HUES48 (cell line): ENCODE data around the gene CDC7.

Source experiments
- H3K27ac ChIP-seq: one replicate; pipeline ENCODE4 v1.7.0; 2013; ENCODE audit warnings: low read depth, low read length, inconsistent platforms
- H3K27me3 ChIP-seq: 2 replicates; pipeline ENCODE4 v1.6.1; 2013; ENCODE audit warnings: mild to moderate bottlenecking, low read length; ENCODE audit not compliant: control insufficient read depth, insufficient read depth
- H3K36me3 ChIP-seq: 2 replicates; pipeline ENCODE4 v1.6.1; 2013; ENCODE audit warnings: low read length; ENCODE audit not compliant: control insufficient read depth, insufficient read depth
- H3K4me1 ChIP-seq: 2 replicates; pipeline ENCODE4 v1.6.1; 2013; ENCODE audit warnings: mild to moderate bottlenecking, low read length; ENCODE audit not compliant: control insufficient read depth, insufficient read depth
- H3K4me3 ChIP-seq: 2 replicates; pipeline ENCODE4 v1.5.1; 2013; ENCODE audit warnings: mild to moderate bottlenecking, low read depth, low read length
- H3K9ac ChIP-seq: 2 replicates; pipeline ENCODE4 v1.6.1; 2013; ENCODE audit warnings: mild to moderate bottlenecking, low read depth, low read length, moderate library complexity
- H3K9me3 ChIP-seq: 2 replicates; pipeline ENCODE4 v1.6.1; 2013; ENCODE audit warnings: low read length; ENCODE audit not compliant: control insufficient read depth, insufficient read depth

CDC7 gene

DNA sequence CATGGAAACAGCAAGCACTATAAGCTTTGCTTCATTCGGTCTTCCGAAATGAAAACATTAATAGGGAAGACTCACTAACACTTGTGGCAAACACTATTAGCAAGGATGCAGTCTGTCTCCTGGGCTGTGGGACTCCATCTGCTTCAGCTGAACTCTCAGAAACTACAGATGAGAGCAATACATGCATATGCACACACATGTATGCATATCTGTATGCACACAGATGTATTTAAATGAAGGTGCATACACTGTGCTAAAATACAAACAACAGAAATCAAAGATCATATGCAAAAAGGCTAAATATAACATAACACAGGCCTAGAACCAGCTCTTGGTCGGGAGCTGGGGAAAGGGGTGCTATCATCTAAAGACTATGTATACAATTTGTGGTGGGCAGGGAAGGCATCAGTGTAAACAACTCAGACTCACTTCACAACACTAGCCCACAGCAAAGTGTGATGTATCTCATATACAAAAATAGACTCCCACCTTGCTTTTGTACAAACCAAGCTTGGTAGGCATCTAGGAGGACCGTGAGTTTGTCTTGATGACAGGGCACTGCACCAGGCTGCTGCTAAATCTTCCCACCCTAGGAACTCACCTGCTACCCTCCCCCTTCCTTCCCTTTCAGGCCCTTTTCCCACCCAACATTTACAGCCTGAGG lies 32.8 kb downstream of the CDC7 start:
- H3K9ac ChIP-seq, result no peak overlapping the region
- no peaks in the 10 kb centered on the region for H3K36me3 ChIP-seq
- no peak overlapping the region for H3K4me3 ChIP-seq
- no peak overlapping the region for H3K27ac ChIP-seq
- no peaks in the 10 kb centered on the region for H3K27me3 ChIP-seq
- H3K9me3 ChIP-seq, result no peaks in the 10 kb centered on the region
- no peaks in the 10 kb centered on the region for H3K4me1 ChIP-seq

DNA sequence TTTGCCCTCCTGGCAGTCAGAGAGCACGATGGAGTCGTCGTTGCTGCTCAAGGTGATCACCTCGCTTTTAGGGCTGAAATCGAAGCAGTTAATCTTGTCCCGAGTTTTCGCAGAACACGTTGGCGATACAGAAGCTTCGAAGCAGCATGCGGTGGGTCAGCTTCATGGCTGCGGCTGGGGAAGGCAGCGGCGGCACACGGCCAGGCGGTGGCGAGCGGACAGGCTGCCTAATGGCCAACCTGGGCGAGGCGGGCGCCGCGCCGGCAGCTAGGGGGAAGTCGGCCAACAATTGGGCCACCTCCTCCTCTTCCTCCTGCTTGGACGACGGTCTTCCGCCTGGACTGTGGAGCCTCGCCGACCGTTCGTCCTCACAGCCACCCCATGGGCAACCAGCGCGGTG lies 34.8 kb downstream of the CDC7 start:
- H3K4me1 ChIP-seq, result no peaks in the 10 kb centered on the region
- H3K4me3 ChIP-seq, result no peak overlapping the region
- H3K9ac ChIP-seq, result no peak overlapping the region
- no peaks in the 10 kb centered on the region for H3K9me3 ChIP-seq
- no peaks in the 10 kb centered on the region for H3K27me3 ChIP-seq
- H3K27ac ChIP-seq, result no peak overlapping the region
- H3K36me3 ChIP-seq, result no peaks in the 10 kb centered on the region

DNA sequence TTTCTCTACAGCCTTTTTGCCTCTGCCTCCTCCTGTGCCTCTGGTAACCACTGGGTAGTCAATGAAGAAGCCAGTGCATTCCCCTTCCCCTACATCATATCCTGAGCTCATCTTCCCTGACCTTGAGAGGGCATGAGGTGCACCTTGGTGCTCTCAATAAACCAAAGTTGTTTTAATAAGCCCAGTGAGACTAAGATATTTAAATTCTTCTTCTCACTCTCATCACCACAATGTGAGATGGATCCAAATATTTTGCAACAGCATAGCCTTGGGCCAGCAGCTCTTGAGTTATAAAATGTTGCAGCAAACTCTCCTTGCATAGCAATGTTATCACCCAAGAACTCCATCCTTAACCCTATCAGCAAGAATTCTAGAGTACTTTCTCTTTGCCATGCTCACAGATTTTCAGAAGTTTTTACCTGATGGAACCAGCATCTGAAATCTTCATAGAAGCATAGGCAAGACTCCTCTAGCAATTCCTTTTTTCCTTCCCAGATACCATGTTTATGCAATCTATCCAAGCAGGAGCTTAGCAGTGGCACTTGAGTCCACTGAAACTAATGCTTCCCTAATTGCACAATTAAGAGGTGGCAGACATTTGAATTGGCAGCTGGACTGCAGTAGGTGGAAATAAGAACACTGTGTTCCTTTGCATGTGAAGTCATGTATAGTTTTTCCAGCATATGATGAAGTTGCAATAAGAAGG lies 36.8 kb downstream of the CDC7 start:
- no peaks in the 10 kb centered on the region for H3K27me3 ChIP-seq
- H3K27ac ChIP-seq, result no peak overlapping the region
- H3K9ac ChIP-seq, result no peak overlapping the region
- H3K36me3 ChIP-seq, result no peaks in the 10 kb centered on the region
- no peaks in the 10 kb centered on the region for H3K4me1 ChIP-seq
- H3K9me3 ChIP-seq, result no peaks in the 10 kb centered on the region
- H3K4me3 ChIP-seq, result no peak overlapping the region

DNA sequence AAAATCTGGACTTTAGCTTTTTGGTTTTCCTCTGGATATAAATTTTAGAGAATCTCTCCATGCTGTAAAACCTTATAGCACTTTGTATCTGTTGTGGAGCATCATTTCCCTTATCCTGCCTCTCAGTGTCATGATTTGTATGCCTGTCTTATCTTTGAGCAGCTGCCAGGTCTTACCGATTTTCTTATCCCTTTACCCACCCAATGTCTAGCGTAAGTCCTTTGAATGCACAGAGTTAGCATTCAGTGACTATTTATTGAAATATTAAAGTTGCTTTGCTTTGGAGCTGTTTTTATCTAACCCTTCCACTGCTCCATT lies 37.3 kb downstream of the CDC7 start:
- H3K27me3 ChIP-seq, result no peaks in the 10 kb centered on the region
- no peak overlapping the region for H3K9ac ChIP-seq
- H3K36me3 ChIP-seq, result no peaks in the 10 kb centered on the region
- H3K4me3 ChIP-seq, result no peak overlapping the region
- no peak overlapping the region for H3K27ac ChIP-seq
- H3K9me3 ChIP-seq, result no peaks in the 10 kb centered on the region
- H3K4me1 ChIP-seq, result no peaks in the 10 kb centered on the region

DNA sequence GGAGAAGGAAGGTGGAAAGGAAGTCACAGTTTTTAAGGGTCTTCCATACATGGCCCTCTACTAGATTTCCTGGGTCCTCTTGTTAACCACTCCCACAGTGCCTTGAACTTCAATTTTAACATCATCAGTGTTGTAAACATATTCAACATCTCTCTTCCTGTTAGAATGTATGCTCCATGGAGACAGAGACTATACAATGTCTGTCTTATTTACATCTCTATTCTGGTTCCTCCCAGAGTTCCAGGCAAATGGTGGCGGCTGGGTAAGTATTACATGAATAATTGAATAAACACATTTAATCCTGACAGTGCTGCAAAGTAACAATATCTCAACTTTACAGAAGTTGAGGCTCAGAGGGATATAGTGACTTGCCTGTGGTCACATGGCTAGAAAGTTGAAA lies 40.3 kb downstream of the CDC7 start:
- no peak overlapping the region for H3K9ac ChIP-seq
- no peaks in the 10 kb centered on the region for H3K4me1 ChIP-seq
- H3K36me3 ChIP-seq, result no peaks in the 10 kb centered on the region

DNA sequence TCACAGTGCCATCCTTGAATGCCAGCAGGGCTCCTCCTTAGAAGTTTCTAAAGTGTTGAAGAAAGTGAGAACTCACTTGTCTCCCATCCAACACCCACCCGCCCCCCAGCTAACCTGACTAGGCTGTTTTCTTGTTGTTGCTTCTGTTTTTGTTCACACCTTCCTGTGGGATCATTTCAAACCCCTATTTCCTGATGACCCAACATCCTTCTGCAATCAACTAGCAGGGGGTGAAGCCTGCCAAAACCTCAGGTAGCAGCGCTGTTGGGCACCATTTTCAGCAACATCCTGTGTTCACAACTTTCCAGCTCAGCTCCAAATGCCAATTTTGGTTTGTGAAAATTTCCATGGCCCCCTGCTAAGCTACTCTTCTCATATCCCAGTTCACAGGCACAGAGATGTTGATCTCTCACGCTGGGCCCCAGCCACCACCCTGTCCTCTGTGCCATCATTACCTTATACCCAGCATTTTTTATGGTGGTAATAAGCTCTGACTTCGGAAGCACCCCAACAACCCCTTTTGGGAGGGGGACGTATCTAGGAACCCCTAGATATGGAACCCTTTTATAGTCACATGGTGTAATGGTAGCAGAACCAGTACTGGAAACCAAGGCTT lies 41.4 kb downstream of the CDC7 start:
- H3K4me3 ChIP-seq, result no peak overlapping the region
- H3K9ac ChIP-seq, result no peak overlapping the region
- H3K9me3 ChIP-seq, result no peaks in the 10 kb centered on the region
- no peaks in the 10 kb centered on the region for H3K27me3 ChIP-seq
- H3K4me1 ChIP-seq, result no peaks in the 10 kb centered on the region
- no peaks in the 10 kb centered on the region for H3K36me3 ChIP-seq
- H3K27ac ChIP-seq, result no peak overlapping the region

More for the DNA sequence above, 40.3 kb downstream of the CDC7 start:
- Histone ChIP-seq H3K27ac (no peak overlapping the region), H3K9me3 (no peaks in the 10 kb centered on the region), H3K27me3 (no peaks in the 10 kb centered on the region), H3K4me3 (no peak overlapping the region)

DNA sequence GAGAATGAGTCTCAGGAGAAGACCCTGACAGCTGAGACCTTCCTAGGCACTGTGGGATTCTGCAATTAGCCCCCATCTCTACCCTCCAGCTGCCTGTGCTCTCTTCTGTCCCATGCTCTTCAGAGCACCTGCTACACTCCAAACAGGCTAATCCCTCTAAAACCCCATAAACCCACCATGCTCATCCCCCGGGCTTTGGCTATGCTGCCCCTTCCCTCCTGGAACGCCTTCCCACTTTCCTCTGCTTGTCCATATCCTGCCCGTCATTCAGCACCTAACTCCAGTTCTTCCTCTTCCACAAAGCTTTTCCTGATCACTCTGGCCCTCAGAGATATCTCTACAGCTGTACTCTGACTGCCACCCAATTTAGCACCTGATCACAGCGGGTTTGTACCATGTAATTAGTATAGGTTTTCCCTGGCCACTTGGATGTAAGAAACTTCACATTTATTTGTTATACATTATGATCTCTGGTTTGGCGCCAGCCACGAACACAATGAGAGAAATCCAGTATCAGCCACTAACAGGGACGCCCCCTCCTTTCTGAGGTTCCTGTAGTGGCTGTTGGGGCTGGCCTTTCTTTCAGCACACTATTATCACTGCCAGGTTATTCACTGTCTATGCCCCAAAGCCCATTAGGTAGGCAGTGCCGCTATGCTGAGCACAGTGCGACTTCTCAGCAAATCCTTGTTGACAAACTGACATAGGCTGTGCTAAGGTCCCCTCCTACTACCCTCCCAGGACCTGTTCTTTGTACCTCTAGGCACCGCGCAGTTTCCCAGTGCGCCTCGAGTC lies 45.1 kb downstream of the CDC7 start:
- Histone ChIP-seq H3K27ac (no peak overlapping the region), H3K4me3 (no peak overlapping the region), H3K36me3 (no peaks in the 10 kb centered on the region), H3K9me3 (no peaks in the 10 kb centered on the region), H3K27me3 (no peaks in the 10 kb centered on the region), H3K4me1 (no peaks in the 10 kb centered on the region), H3K9ac (no peak overlapping the region)

DNA sequence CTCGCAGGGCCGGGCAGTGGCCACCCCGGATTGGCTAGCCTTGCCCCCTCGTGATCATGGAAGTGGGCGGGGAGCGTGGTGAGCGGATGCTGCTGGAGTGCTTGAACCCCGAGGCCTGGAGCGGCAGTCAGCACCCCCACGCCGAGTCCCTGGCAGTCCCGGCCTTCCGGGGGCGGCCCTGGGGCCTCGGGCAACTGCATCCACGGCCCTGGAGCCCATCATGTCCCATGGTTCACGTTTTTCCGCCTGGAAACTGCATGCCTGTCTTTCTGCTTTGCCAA lies 45.6 kb downstream of the CDC7 start:
- no peaks in the 10 kb centered on the region for H3K27me3 ChIP-seq
- H3K9ac ChIP-seq, result no peak overlapping the region
- H3K27ac ChIP-seq, result no peak overlapping the region
- H3K36me3 ChIP-seq, result no peaks in the 10 kb centered on the region
- H3K4me1 ChIP-seq, result no peaks in the 10 kb centered on the region
- no peak overlapping the region for H3K4me3 ChIP-seq
- no peaks in the 10 kb centered on the region for H3K9me3 ChIP-seq

DNA sequence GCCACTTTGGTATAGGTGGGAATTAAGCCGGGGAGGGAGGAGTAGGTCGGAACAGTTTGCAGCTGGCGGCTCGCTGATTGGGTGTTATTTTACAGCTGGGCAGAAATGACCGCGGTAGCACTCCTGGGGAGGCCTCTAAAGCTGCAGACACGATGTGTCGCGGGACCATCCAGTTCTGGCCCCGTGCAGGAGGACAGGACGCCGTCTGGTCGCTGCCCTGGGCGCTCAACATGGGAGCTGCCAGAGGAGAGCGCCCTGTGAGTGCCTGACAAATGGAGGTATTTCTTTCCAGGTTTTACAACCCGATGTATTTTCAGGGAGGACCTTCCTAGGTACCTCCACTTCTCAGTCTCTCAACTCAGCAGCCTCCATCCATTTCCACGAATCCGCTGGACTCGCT lies 46.2 kb downstream of the CDC7 start:
- Histone ChIP-seq H3K27me3 (no peaks in the 10 kb centered on the region), H3K4me3 (no peak overlapping the region), H3K36me3 (no peaks in the 10 kb centered on the region), H3K27ac (no peak overlapping the region), H3K9me3 (no peaks in the 10 kb centered on the region), H3K4me1 (no peaks in the 10 kb centered on the region), H3K9ac (no peak overlapping the region)

DNA sequence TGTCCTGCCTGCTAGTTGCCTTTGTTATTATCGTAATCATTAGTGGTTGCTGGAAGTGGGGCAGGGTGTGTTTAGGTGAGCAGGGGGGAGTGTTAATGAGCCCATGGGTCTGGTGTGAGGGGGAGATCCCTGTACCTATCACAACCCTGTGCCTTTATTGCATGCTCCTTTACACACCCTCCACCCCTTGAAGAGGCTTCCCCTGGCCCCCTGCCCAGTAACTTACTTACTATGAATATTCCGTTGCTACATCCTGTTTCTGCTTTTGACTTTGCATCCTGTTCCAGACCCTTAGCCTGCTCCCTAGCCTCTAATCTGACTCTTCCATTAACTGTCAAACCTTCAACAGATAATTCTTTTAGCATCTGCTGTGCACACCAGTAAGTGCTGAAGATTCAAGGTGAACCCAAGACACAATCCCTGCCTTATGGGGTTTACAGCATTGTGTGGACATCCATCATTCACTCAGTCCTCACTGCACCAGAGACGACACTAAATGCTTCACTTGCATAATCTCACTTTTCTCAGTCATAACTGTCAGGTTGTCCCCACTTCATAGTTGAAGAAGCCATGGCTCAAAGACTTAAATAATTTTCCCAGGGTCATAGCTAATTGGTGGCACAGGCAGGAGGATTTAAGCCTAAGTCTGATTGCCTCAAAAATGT lies 47.9 kb downstream of the CDC7 start:
- Histone ChIP-seq H3K4me3 (no peak overlapping the region), H3K36me3 (no peaks in the 10 kb centered on the region), H3K9ac (no peak overlapping the region), H3K9me3 (no peaks in the 10 kb centered on the region), H3K27me3 (no peaks in the 10 kb centered on the region), H3K4me1 (no peaks in the 10 kb centered on the region), H3K27ac (no peak overlapping the region)
